ENCODE measurements around the gene ODAD3.
"Not testable (repeated sequence)": the region's sequence is repeated elsewhere in the genome, so short reads cannot be mapped to it uniquely, and the experiment has no call there.

Gene ODAD3

DNA sequence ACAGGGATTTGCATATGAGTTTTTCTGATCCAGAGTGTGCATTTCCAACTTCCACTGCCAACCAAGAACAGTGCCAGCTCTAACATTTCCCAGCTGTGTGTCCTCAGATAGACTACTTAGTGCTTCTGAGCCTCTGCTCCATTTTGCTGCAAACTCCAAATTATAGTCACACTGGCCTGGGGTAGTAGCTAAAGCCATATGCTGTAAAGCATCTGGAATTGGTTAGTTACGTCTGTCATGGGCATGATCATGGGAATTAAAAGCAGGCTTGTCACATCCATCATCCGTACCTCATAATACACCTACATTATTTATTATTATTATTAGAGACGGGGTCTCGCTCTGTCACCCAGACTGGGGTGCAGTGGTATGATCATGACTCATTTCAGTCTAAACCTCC lies 38.8 kb upstream of the ODAD3 start:
- no peak overlapping the region for H4K8ac ChIP-seq (ENCODE audit: low read depth, low read length)
- H2BK12ac ChIP-seq (ENCODE audit: low read length), result no peak overlapping the region
- no peak overlapping the region for H3K4me3 ChIP-seq (ENCODE audit: low read depth, low read length)
- no peak overlapping the region for H3K9ac ChIP-seq (ENCODE audit: low read length)
- H2BK120ac ChIP-seq (ENCODE audit: insufficient read depth, low read length, poor library complexity), result no peak overlapping the region
- H4K12ac ChIP-seq (ENCODE audit: low read depth, low read length), result no peak overlapping the region
- no peaks in the 10 kb centered on the region for H3K79me1 ChIP-seq (ENCODE audit: low read length)
- H3K18ac ChIP-seq (ENCODE audit: low read length), result no peak overlapping the region
- peaks cover 5% of the 10 kb centered on the region for H3K27me3 ChIP-seq (ENCODE audit: insufficient read depth, low read length)
- no peak overlapping the region for H3K4ac ChIP-seq (ENCODE audit: low read depth, low read length)
- H2AFZ ChIP-seq (ENCODE audit: insufficient read depth, low read length, poor library complexity), result no peak overlapping the region
- H3K36me3 ChIP-seq (ENCODE audit: control insufficient read depth in 1 of 2, insufficient read depth in 2 of 2, low read length in 2 of 2), result no peaks in the 10 kb centered on the region
- H3K23ac ChIP-seq (ENCODE audit: low read length), result no peak overlapping the region
- no peaks in the 10 kb centered on the region for H3K79me2 ChIP-seq (ENCODE audit: control insufficient read depth, insufficient read depth, low read length, poor library complexity)
- H3K27ac ChIP-seq (ENCODE audit: low read depth, low read length), result no peak overlapping the region
- no peak overlapping the region for H3K4me2 ChIP-seq (ENCODE audit: low read length)
- H3K14ac ChIP-seq (ENCODE audit: low read length), result no peak overlapping the region
- H3K9me3 ChIP-seq (ENCODE audit: insufficient read depth, low read depth, low read length), result peaks cover 3% of the 10 kb centered on the region
- no peaks in the 10 kb centered on the region for H3K4me1 ChIP-seq (ENCODE audit: control insufficient read depth in 1 of 2, insufficient read depth in 2 of 2, low read length in 2 of 2)
- no peak overlapping the region for H2AK5ac ChIP-seq (ENCODE audit: low read length)
- no CpG with 5 or more reads among the region's 4 CpGs for WGBS (ENCODE audit: extremely low coverage, insufficient coverage, insufficient read length)
- no peak overlapping the region for H2BK5ac ChIP-seq (ENCODE audit: low read depth, low read length, poor library complexity)
- H4K91ac ChIP-seq (ENCODE audit: low read depth, low read length), result no peak overlapping the region
- DNase-seq, result no peak

GRCh38 chr19:11468266-11468845 lies 33.4 kb upstream of the ODAD3 start:
- H3K4ac ChIP-seq (ENCODE audit: low read depth, low read length); H3K79me1 ChIP-seq (ENCODE audit: low read length): not testable (repeated sequence)

DNA sequence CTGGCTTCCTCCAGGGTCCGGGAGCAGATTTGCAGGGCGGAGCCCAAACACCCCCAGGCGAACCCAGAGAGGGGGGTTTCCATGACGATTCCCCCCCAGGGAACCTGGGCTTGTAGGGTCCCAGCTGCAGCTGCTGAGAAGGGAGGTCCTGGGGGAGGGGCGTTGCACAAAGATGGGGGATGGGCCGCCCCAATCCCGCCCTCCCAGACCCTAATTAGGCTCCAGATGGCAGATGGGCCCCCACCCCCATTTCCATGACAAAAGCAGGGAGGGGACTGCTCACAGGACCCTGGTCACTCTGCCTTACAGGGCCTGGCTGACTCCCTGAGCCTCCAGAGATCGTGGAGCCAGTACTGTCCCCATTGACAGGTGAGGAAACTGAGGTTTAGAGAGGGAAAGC lies 30.7 kb upstream of the ODAD3 start:
- no CpG with 5 or more reads among the region's 8 CpGs for WGBS (ENCODE audit: extremely low coverage, insufficient coverage, insufficient read length)
- Histone ChIP-seq H4K8ac (ENCODE audit: low read depth, low read length) (no peak overlapping the region), H3K36me3 (ENCODE audit: control insufficient read depth in 1 of 2, insufficient read depth in 2 of 2, low read length in 2 of 2) (no peaks in the 10 kb centered on the region), H2BK5ac (ENCODE audit: low read depth, low read length, poor library complexity) (no peak overlapping the region), H2BK12ac (ENCODE audit: low read length) (no peak overlapping the region), H4K91ac (ENCODE audit: low read depth, low read length) (no peak overlapping the region), H3K4me1 (ENCODE audit: control insufficient read depth in 1 of 2, insufficient read depth in 2 of 2, low read length in 2 of 2) (no peaks in the 10 kb centered on the region), H3K27ac (ENCODE audit: low read depth, low read length) (no peak overlapping the region), H3K27me3 (ENCODE audit: insufficient read depth, low read length) (no peaks in the 10 kb centered on the region), H3K79me1 (ENCODE audit: low read length) (no peaks in the 10 kb centered on the region), H3K23ac (ENCODE audit: low read length) (no peak overlapping the region), H3K9me3 (ENCODE audit: insufficient read depth, low read depth, low read length) (peaks cover 13% of the 10 kb centered on the region), H3K14ac (ENCODE audit: low read length) (no peak overlapping the region), H3K4me3 (ENCODE audit: low read depth, low read length) (no peak overlapping the region), H4K12ac (ENCODE audit: low read depth, low read length) (no peak overlapping the region), H2BK120ac (ENCODE audit: insufficient read depth, low read length, poor library complexity) (no peak overlapping the region), H3K18ac (ENCODE audit: low read length) (no peak overlapping the region), H3K9ac (ENCODE audit: low read length) (no peak overlapping the region), H3K4me2 (ENCODE audit: low read length) (no peak overlapping the region), H3K79me2 (ENCODE audit: control insufficient read depth, insufficient read depth, low read length, poor library complexity) (no peaks in the 10 kb centered on the region), H2AFZ (ENCODE audit: insufficient read depth, low read length, poor library complexity) (no peak overlapping the region), H3K4ac (ENCODE audit: low read depth, low read length) (no peak overlapping the region), H2AK5ac (ENCODE audit: low read length) (no peak overlapping the region)
- no peak for DNase-seq

More at GRCh38 chr19:11468266-11468845, 33.4 kb upstream of the ODAD3 start:
- not testable (repeated sequence) for H3K23ac ChIP-seq (ENCODE audit: low read length); DNase-seq; H3K4me1 ChIP-seq (ENCODE audit: control insufficient read depth in 1 of 2, insufficient read depth in 2 of 2, low read length in 2 of 2); H3K27ac ChIP-seq (ENCODE audit: low read depth, low read length); H3K4me2 ChIP-seq (ENCODE audit: low read length); H2AK5ac ChIP-seq (ENCODE audit: low read length); H2AFZ ChIP-seq (ENCODE audit: insufficient read depth, low read length, poor library complexity); H2BK5ac ChIP-seq (ENCODE audit: low read depth, low read length, poor library complexity); H4K91ac ChIP-seq (ENCODE audit: low read depth, low read length); H3K9ac ChIP-seq (ENCODE audit: low read length); H2BK120ac ChIP-seq (ENCODE audit: insufficient read depth, low read length, poor library complexity); H3K36me3 ChIP-seq (ENCODE audit: control insufficient read depth in 1 of 2, insufficient read depth in 2 of 2, low read length in 2 of 2); H2BK12ac ChIP-seq (ENCODE audit: low read length); H3K79me2 ChIP-seq (ENCODE audit: control insufficient read depth, insufficient read depth, low read length, poor library complexity); H4K12ac ChIP-seq (ENCODE audit: low read depth, low read length); H3K18ac ChIP-seq (ENCODE audit: low read length); H3K4me3 ChIP-seq (ENCODE audit: low read depth, low read length); H3K27me3 ChIP-seq (ENCODE audit: insufficient read depth, low read length); H4K8ac ChIP-seq (ENCODE audit: low read depth, low read length); H3K14ac ChIP-seq (ENCODE audit: low read length)
- H3K9me3 ChIP-seq (ENCODE audit: insufficient read depth, low read depth, low read length), result peaks cover 11% of the 10 kb centered on the region
- no CpG with 5 or more reads among the region's 8 CpGs for WGBS (ENCODE audit: extremely low coverage, insufficient coverage, insufficient read length)

- Histone ChIP-seq H3K4me2 (ENCODE audit: low read length) (no peak overlapping the region), H4K8ac (ENCODE audit: low read depth, low read length) (no peak overlapping the region), H3K18ac (ENCODE audit: low read length) (no peak overlapping the region), H3K4me3 (ENCODE audit: low read depth, low read length) (peak overlapping the region; percentile 50), H3K79me1 (ENCODE audit: low read length) (no peaks in the 10 kb centered on the region), H4K91ac (ENCODE audit: low read depth, low read length) (no peak overlapping the region), H3K79me2 (ENCODE audit: control insufficient read depth, insufficient read depth, low read length, poor library complexity) (no peaks in the 10 kb centered on the region), H3K23ac (ENCODE audit: low read length) (peak overlapping the region; percentile 81), H3K9me3 (ENCODE audit: insufficient read depth, low read depth, low read length) (peaks cover 13% of the 10 kb centered on the region), H2BK5ac (ENCODE audit: low read depth, low read length, poor library complexity) (no peak overlapping the region), H3K36me3 (ENCODE audit: control insufficient read depth in 1 of 2, insufficient read depth in 2 of 2, low read length in 2 of 2) (no peaks in the 10 kb centered on the region), H2BK12ac (ENCODE audit: low read length) (no peak overlapping the region), H3K27ac (ENCODE audit: low read depth, low read length) (no peak overlapping the region), H3K27me3 (ENCODE audit: insufficient read depth, low read length) (no peaks in the 10 kb centered on the region), H2BK120ac (ENCODE audit: insufficient read depth, low read length, poor library complexity) (no peak overlapping the region), H4K12ac (ENCODE audit: low read depth, low read length) (no peak overlapping the region), H3K4ac (ENCODE audit: low read depth, low read length) (no peak overlapping the region), H3K9ac (ENCODE audit: low read length) (no peak overlapping the region), H3K14ac (ENCODE audit: low read length) (no peak overlapping the region), H3K4me1 (ENCODE audit: control insufficient read depth in 1 of 2, insufficient read depth in 2 of 2, low read length in 2 of 2) (no peaks in the 10 kb centered on the region), H2AFZ (ENCODE audit: insufficient read depth, low read length, poor library complexity) (no peak overlapping the region), H2AK5ac (ENCODE audit: low read length) (no peak overlapping the region)
- 100% methylated on average over 4 of the region's 11 CpGs for WGBS (ENCODE audit: extremely low coverage, insufficient coverage, insufficient read length)
- DNase-seq, result peak in 1 of 2 donors; percentile 29
These were observed 29.7 kb upstream of the ODAD3 start for GRCh38 chr19:11464333-11465265.
